ENCODE data around the gene GALP. TPM values are rescaled to one million over a fixed set of nuclear protein-coding genes. Genes with fewer than 3 reads are reported as not detected.
A peak's percentile ranks its signal among the peaks of the same experiment; 100 is the strongest.
"Not testable (repeated sequence)": the region's sequence is repeated elsewhere in the genome, so short reads cannot be mapped to it uniquely, and the experiment has no call there.

GALP gene
- total RNA-seq, 1 donor from 2014 or later: not detected

DNA sequence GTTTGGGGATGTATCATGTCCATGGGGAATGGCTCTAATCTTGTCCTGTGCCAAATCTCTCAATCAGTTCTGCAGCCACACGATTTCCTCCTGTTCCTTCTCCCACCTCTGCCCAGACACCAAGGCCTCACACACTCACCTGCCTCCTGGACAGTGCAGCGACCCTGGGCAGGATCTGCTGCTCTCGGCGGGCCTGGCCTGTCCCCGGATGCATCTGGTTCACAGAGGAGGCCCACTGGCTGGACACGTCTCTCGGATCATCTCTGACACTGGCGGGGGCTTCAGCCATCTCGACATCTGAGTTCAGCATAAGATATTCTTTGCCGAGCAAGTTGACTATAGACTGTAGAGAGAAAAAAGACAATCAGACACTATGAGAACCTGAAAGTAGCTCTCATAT is 15.9 kb downstream of the GALP start:
- no peak for DNase-seq

DNA sequence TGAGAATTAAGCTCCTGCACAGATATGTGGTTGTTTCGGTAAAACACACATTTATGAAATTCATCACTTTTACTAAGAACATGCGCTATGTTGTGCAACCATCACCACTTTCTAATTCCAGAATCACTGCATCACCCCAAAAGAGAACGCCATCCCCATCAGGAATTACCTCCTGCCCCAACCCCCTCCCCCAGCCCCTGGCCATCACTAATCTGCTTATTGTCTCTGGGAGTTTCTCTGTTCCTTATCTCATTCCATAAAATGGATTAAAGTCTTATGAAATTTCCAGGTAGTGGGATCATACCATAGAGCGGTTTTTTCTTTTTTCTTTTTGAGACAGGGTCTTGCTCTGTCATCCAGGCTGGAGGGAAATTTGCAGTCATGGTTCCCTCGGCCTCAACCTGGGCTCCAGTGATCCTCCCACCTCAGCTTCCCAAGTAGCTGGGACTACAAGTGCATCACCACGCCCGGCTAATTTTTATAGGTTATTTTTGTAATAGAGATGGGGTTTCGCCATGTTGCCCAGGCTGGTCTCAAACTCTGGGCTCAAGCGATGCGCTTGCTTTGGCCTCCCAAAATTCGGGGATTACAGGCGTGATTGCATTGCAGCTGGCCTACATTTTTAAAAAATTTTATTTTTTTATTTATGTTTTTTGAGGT is 18.3 kb downstream of the GALP start:
- no peak for DNase-seq

DNA sequence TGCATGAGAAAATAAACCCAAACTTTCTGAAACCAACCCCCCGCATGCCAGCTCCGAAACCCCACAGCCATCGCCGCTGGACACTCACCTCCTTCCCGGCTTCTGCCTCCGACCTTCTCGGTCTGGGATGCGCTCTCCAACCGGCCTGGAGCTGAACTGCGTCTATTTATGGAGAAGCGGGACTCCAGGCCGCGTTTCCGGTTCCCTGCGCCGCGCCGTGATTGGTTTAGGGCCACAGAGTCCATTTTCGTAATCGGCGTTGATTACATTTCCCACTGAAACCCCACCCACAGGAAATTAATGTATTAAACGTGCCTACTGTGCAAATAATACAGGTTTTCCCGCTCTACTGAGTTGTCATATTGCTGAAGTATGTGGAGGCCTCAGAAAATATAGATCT is 21.8 kb downstream of the GALP start, which contains the start of gene ZSCAN5B:
Gene ZSCAN5B (minus strand): TSS at position 138 of the 400 bp plus-strand sequence. CDS start 4,731 bp downstream, outside the sequence.
- not testable (repeated sequence) for DNase-seq

DNA sequence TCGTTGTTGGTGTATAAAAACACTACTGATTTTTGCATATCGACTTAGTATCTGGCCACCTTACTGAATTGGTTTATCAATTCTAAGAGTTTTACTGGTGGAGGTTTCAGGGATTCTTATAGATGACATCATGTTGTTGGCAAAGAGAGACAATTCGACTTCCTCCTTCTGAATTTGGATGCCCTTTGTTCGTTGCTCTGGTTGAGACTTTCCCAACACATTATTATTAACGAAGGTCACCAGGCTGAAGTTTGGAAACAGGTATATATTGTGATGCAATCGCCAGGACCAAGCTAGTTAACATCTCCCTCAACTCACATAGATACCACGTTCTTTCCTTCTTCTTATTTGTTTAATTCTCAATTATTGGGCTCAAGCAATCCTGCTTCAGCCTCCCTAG is 23.9 kb downstream of the GALP start:
- DNase-seq: no peak

DNA sequence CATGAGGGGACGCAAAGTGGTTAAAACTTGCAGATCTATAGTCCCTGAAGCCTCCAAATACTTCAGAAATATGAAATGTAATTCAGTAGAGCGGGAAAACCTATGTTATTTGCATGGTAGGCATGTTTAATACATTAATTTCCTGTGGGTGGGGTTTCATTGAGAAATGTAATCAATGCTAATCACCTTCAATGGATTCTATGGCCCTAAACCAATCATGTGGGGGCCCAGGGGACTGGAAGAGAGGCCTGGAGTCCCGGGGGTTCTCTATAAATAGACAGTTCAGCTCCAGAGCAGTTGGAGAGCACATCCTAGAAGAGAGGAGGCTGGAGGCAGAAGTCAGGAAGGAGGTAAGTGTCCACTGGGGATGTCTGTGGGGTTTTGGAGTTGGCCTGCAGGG is 26.2 kb downstream of the GALP start, which contains the start of gene ZSCAN5C:
Gene ZSCAN5C (plus strand): TSS at position 301 of the 400 bp plus-strand sequence. CDS start 3,641 bp downstream, outside the sequence.
- no peak for DNase-seq

DNA sequence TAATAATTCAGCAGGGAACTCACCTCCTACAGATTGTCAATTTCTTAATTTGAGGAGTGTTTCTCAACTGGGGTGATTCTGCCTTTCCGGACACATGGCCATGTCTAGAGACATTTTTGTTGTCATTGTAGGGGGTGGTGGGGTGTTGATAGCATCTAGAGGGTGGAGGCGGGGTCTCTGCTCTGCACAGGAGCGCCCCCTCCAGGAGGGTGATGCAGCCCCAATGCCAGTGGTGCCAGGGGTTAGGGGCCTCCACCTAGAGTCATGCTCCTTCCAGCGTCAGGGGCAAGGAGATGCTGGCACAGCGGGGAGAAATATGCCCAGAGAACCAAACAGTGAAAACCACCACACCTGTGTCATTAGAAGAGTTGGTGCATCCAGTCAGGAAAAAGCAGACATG is 31.8 kb downstream of the GALP start:
- DNase-seq: not testable (repeated sequence)

DNA sequence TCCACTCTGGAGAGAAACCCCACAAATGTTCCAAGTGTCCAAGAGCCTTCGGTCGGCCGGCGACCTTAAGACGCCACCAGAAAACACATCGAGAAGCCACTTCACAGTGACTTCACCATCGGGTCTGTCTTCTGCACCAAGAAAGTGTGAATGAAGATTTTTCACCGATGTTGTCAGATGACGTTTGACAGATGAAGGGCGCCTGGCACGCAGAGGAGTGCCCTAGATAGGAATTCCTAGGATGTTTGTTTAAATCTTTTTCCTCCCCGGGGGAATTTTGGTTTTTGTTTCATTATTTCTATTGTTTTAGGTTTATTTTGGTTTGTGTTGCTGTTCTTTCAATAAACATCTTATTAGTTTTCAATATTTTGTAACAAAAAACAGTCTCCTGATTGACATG is 33.3 kb downstream of the GALP start:
- no peak for DNase-seq

DNA sequence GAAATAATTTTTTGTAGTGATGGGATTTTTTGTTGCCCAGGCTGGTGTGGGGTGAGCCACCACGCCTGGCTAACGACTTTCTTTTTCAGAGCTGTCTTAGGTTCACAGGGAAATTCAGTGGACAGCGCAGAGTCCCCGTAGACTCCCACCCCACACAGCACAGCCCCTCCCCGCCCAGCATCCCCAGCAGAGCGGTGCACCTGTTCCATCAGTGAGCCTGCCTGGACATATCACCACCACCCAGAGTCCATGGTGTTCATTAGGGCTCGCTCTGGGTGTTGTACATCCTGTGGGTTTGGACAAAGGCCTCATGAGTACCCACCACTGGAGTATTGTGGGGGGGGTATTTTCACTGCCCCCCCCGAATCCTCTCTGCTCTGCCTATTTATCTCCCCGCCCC is 34.2 kb downstream of the GALP start:
- not testable (repeated sequence) for DNase-seq

DNA sequence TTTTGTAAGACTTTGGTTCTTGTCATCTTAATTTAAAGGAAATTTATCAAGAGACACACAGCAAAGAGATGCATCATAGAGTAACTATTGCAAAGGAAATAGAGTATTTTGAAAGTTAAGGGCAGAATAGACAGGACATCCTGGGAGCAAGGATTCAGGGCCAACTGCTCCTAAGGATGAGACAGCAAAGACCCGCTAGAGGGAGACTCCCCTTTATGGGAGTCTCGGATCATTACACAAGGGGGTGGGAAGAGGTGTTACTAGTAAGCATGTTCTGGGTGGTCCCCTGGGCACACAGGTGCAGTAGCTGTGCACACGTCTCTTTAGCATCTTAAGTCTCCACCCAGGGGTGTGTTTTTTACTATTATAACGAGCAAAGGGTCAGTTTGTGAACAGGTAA is 35.9 kb downstream of the GALP start:
- DNase-seq: no peak

DNA sequence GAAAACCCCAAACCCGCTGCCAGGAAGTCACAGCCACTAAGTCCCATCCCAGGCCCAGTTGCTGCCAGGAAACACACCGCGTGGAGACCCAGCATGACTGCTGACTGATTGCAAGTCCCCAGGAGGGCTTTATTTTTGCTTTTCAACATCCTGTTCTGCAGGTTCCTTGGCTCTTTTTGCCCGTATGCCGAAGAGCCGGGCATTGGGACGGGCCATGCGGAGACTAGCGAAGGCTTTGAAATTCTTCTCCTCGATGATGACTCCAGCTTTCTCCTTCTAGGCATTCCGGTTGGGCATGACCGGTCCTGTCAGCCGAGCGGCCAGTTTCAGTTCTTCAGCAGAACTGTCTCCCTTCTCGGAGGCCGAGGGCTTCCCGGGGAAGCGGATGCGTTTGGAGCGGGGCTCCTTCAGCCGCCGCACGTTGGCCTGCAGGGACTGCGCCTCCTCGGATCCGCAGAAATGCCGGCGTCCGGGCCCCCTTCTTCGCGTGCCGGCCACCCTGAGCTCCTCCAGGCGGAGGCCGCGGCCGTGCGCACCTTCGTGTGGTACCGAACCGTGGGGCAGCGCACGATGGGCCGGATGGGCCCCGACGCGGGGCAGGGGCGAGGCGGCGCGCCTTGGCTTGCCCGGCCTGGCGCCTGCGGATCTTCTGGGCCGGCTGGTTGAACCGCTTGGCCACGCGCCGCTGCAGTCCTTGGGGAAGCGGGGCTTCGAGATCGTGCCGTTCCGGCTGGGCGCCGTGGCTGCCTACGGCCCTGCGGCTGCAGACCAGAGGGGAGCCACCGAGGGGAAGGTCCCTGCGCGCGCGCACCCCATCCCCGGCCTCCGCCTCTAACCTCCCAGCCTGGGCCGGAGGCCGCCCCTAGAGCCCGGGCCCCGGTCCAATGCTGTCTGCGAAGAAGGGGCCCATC is 41.5 kb downstream of the GALP start:
- peak; percentile 29 for DNase-seq

DNA sequence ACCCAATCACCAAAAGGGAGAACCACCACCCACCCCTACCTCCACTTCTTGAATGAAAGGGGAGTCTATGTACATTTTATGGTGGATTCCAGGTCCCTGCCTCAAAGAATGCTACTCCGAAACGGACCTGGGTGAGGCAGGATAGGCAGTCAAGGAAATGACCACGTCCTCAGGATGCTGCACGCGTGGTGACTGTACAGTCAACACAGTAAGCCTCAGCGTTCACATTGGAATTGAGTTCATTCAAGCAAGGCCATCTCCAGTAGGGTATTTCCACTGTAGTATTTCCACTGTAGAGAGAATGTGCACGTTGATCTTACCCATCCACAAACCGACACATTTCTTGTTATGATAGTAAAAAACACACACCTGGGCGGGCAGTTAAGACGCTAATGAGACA is 43.2 kb downstream of the GALP start:
- no peak for DNase-seq

DNA sequence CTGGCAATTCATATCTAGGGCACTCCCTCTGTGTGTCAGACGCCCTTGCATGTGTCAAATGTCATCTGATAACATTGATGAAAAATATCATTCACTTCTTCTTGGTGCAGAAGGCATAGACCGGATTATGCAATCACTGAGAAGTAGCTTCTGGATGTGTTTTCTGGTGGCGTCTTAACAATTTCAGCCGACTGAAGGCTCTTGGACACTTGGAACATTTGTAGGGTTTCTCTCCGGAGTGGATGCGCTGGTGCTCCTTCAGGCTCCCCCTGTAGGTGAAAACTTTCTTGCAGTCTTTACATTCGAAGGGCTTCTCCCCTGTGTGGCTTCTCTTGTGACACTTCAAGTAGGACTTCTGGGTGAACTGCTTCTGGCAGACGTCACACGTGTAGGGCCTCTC is 45.6 kb downstream of the GALP start:
- peak; percentile 19 for DNase-seq

DNA sequence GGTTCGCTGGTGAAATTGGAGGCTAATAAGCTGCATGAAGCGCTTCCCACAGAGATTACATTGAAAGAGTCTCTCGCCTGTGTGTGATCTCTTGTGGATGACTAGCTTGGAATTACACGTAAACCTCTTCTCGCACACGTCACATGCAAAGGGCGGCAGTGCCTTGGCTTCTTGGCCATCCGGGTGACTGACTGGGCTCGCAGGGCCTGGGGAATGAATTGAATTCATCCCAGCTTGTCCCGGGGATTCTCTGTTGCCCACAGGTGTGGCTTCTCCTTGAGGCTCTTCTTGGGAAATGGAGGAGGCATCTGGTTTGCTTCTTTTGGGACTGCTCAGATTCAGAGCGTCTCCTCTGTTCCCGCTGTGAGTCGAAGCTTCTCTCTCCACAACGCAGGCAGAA is 46.0 kb downstream of the GALP start:
- DNase-seq: no peak

DNA sequence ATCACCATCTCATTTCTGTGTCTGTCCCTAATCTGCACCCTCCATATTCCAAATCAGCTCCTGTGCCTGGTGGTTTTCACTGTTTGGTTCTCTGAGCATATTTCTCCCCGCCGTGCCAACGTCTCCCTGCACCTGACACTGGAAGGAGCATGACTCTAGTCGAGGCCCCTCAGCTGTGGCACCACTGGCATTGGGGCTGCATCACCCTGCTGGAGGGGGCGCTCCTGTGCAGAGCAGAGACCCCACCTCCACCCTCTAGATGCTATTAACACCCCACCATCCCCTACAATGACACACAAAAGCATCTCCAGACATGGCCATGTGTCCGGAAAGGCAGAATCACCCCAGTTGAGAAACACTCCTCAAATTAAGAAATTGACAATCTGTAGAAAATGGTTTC is 47.1 kb downstream of the GALP start:
- DNase-seq: no peak

DNA sequence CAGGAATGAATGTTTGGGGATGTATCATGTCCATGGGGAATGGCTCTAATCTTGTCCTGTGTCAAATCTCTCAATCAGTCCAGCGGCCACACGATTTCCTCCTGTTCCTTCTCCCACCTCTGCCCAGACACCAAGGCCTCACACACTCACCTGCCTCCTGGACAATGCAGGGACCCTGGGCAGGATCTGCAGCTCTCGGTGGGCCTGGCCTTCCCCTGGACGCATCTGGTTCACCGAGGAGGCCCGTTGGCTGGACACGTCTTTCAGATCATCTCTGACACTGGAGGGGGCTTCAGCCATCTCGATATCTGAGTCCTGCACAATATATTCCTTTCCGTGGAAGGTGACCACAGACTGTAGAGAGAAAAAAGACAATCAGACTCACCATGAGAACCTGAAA is 47.7 kb downstream of the GALP start:
- DNase-seq: no peak

Small RNA genes within 50 kb of the gene (small RNA-seq; reads per million reads assigned to genes)
- gene AC024580.2 (ENCODE audit: low replicate concordance): not detected

Other genes with a start within 250 kb of the GALP start
- not detected for gene NLRP13, start 243.7 kb upstream of the GALP start, total RNA-seq
- not detected for gene NLRP8, start 228.2 kb upstream of the GALP start, total RNA-seq
- not detected for gene NLRP5, start 189.2 kb upstream of the GALP start, total RNA-seq
- 21.8 TPM for gene ZNF787, start 54.7 kb upstream of the GALP start, total RNA-seq
- 8.0 TPM for gene ZNF444, start 34.7 kb upstream of the GALP start, total RNA-seq
- gene ZSCAN5B, start 21.8 kb downstream of the GALP start, total RNA-seq: not detected
- not detected for gene ZSCAN5C, start 26.3 kb downstream of the GALP start, total RNA-seq
- not detected for gene EDDM13, start 96.7 kb downstream of the GALP start, total RNA-seq
- gene ZSCAN5A, start 138.8 kb downstream of the GALP start, total RNA-seq: 1.8 TPM
- 3.4 TPM for gene ZNF582, start 217.5 kb downstream of the GALP start, total RNA-seq
- gene ZNF583, start 228.3 kb downstream of the GALP start, total RNA-seq: 8.1 TPM

All from tongue (tissue), 3 donors.